Breast epithelium (tissue), 4 donors: ENCODE data around the gene KDM1B. TPM values are rescaled to one million over a fixed set of nuclear protein-coding genes. Genes with fewer than 3 reads are reported as not detected.
A peak's percentile ranks its signal among the peaks of the same experiment; 100 is the strongest.
"Not testable (repeated sequence)": the region's sequence is repeated elsewhere in the genome, so short reads cannot be mapped to it uniquely, and the experiment has no call there.

ENCODE experiments used
- DNase-seq, 2 donors: peaks; one replicate each; pipeline ENCODE4 v3.0.0-alpha.2; 2019; ENCODE audit warnings: low spot score in 2 of 2
- H3K27ac ChIP-seq, 2 donors: fragments of 200-600 bp; sonication (generic) in 1 of 2; one replicate each; pipeline ENCODE4 v1.5.1; 2016 to 2019; ENCODE audit warnings: mild to moderate bottlenecking in 1 of 2
- H3K27me3 ChIP-seq, 2 donors: fragments of 200-600 bp; sonication (generic) in 1 of 2; one replicate each; pipeline versions ENCODE4 v1.5.1 to v1.6.0; 2017 to 2019; ENCODE audit warnings: control low read depth in 1 of 2, mild to moderate bottlenecking in 1 of 2
- H3K36me3 ChIP-seq: fragments of 200-600 bp; one replicate; pipeline ENCODE4 v1.5.1; 2019
- H3K4me1 ChIP-seq, 2 donors: fragments of 200-600 bp; sonication (generic); one replicate each; pipeline ENCODE4 v1.5.1; 2016 to 2019; ENCODE audit warnings: control low read depth in 1 of 2
- H3K4me3 ChIP-seq, 3 donors: fragments of 200-600 bp; sonication (generic); 1 replicate in 2 of 3; 2 replicates in 1 of 3; pipeline ENCODE4 v1.5.1; 2016 to 2019; ENCODE audit warnings: mild to moderate bottlenecking in 3 of 3, moderate library complexity in 2 of 3
- H3K9me3 ChIP-seq, 2 donors: fragments of 200-600 bp; sonication (generic) in 1 of 2; one replicate each; pipeline ENCODE4 v1.5.1; 2016 to 2019; ENCODE audit warnings: control low read depth in 1 of 2
- POLR2A ChIP-seq: fragments of 450-650 bp; IDR thresholded peaks from one replicate; pipeline ENCODE4 v1.6.1; 2016; ENCODE audit warnings: antibody characterized with exemption, mild to moderate bottlenecking, moderate library complexity
- POLR2AphosphoS5 ChIP-seq, 3 donors: sonication (generic); formaldehyde crosslinking; IDR thresholded peaks; one replicate each; pipeline ENCODE4 v1.6.1; 2017; ENCODE audit warnings: antibody characterized with exemption in 3 of 3
- intact Hi-C: fragments of 100-400 bp; cut with DNase I; formaldehyde crosslinking; loops from one replicate; pipeline ENCODE4 v1.15.1; 2023; ENCODE audit warnings: low total_unique reads
- total RNA-seq, 3 donors: library from RNA; depleted of rRNA; stranded (reverse); fragments of >200 nt; gene quantifications; one replicate each; pipeline ENCODE4 v1.1.0, GENCODE V29; 2016
- TF ChIP-seq, protein P1 (sequence below), 3 donors: fragments of 450-650 bp; IDR thresholded peaks; one replicate each; pipeline ENCODE4 v1.5.1; 2016 to 2017; ENCODE audit warnings: antibody characterized with exemption in 3 of 3, mild to moderate bottlenecking in 3 of 3, moderate library complexity in 3 of 3

The KDM1B gene
- total RNA-seq, 3 donors from 2014 or later: 14.4 to 18.6 (median 16.2) TPM

DNA sequence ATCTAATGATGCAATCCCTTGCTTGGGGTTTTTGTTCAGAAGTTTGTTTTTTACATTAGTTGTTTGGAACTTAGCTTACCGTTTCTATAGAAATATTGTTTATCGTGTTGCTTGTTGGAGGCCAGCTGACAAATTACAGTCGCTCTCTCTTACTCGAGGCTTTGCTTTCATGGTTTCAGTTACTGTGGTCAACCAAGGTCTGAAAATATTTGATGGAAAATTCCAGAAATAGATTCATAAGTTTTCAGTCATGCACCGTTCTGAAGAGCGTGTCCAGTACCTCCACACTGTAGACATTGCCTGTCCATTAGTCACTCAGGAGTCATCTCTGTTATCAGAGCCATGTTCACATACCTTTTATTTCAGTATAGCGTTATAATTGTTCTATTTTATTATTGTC, 61.2 kb downstream of the KDM1B start:
- no peak overlapping the region for H3K4me3 ChIP-seq
- TF ChIP-seq, protein P1, sequence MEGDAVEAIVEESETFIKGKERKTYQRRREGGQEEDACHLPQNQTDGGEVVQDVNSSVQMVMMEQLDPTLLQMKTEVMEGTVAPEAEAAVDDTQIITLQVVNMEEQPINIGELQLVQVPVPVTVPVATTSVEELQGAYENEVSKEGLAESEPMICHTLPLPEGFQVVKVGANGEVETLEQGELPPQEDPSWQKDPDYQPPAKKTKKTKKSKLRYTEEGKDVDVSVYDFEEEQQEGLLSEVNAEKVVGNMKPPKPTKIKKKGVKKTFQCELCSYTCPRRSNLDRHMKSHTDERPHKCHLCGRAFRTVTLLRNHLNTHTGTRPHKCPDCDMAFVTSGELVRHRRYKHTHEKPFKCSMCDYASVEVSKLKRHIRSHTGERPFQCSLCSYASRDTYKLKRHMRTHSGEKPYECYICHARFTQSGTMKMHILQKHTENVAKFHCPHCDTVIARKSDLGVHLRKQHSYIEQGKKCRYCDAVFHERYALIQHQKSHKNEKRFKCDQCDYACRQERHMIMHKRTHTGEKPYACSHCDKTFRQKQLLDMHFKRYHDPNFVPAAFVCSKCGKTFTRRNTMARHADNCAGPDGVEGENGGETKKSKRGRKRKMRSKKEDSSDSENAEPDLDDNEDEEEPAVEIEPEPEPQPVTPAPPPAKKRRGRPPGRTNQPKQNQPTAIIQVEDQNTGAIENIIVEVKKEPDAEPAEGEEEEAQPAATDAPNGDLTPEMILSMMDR (IDR thresholded peaks at IDR 0.05): no peak
- TF ChIP-seq POLR2AphosphoS5 (IDR thresholded peaks at IDR 0.05): no peak
- no peak for TF ChIP-seq POLR2A
- no peaks in the 10 kb centered on the region for H3K9me3 ChIP-seq
- intact Hi-C loops: no loop called here
- no peak overlapping the region for H3K27ac ChIP-seq
- no peak for DNase-seq
- H3K27me3 ChIP-seq: no peaks in the 10 kb centered on the region
- no peaks in the 10 kb centered on the region for H3K4me1 ChIP-seq
- H3K36me3 ChIP-seq: peaks cover 5% of the 10 kb centered on the region

GRCh38 chr6:18218233-18218632, 63.0 kb downstream of the KDM1B start:
- Histone ChIP-seq H3K9me3 (no peaks in the 10 kb centered on the region), H3K36me3 (peaks cover 5% of the 10 kb centered on the region), H3K27ac (no peak overlapping the region), H3K4me3 (no peak overlapping the region), H3K4me1 (no peaks in the 10 kb centered on the region), H3K27me3 (no peaks in the 10 kb centered on the region)
- intact Hi-C loops: no loop called here
- DNase-seq: no peak
- TF ChIP-seq POLR2AphosphoS5 (IDR thresholded peaks at IDR 0.05) (no peak), POLR2A (no peak)
- TF ChIP-seq, protein P1 (IDR thresholded peaks at IDR 0.05): no peak

- H3K27me3 ChIP-seq: no peaks in the 10 kb centered on the region
- DNase-seq: no peak
- intact Hi-C loops: no loop called here
- no peak overlapping the region for H3K27ac ChIP-seq
- H3K9me3 ChIP-seq: no peaks in the 10 kb centered on the region
- H3K36me3 ChIP-seq: peaks cover 5% of the 10 kb centered on the region
- TF ChIP-seq POLR2AphosphoS5 (IDR thresholded peaks at IDR 0.05) (no peak), POLR2A (no peak)
- TF ChIP-seq, protein P1 (IDR thresholded peaks at IDR 0.05): no peak
- H3K4me1 ChIP-seq: no peaks in the 10 kb centered on the region
- no peak overlapping the region for H3K4me3 ChIP-seq
Observed at GRCh38 chr6:18219591-18219990, 64.4 kb downstream of the KDM1B start.

DNA sequence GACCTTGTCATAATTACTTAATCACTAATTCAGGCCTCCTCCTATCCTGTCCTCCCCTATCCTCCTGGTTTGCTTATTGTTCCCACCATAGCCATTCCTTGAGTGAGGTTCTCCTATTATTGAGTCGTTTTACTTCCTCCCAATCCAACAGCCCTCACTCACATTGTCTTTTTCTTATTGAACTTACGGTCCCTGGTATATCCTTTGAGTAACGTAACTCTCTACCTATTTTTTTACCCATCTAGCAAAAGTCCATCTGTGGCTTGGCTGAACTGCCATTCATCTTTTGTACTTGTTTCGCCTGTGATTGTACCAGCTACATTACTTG, 66.0 kb downstream of the KDM1B start:
- TF ChIP-seq POLR2AphosphoS5 (IDR thresholded peaks at IDR 0.05) (no peak), POLR2A (no peak)
- TF ChIP-seq, protein P1 (IDR thresholded peaks at IDR 0.05): no peak
- H3K27ac ChIP-seq: no peak overlapping the region
- intact Hi-C loops: no loop called here
- no peaks in the 10 kb centered on the region for H3K9me3 ChIP-seq
- DNase-seq: no peak
- no peaks in the 10 kb centered on the region for H3K4me1 ChIP-seq
- H3K4me3 ChIP-seq: no peak overlapping the region
- H3K27me3 ChIP-seq: no peaks in the 10 kb centered on the region
- peaks cover 5% of the 10 kb centered on the region for H3K36me3 ChIP-seq

- H3K27me3 ChIP-seq, H3K4me1 ChIP-seq, H3K4me3 ChIP-seq, intact Hi-C loops, H3K36me3 ChIP-seq: not testable (repeated sequence)
- DNase-seq: peak in 1 of 2 donors; percentile 69
- peak overlapping the region in 1 of 2 donors; percentile 40 for H3K27ac ChIP-seq
- peaks cover 21% of the 10 kb centered on the region in 2 donors for H3K9me3 ChIP-seq
Observed at GRCh38 chr6:18226451-18227105, 71.4 kb downstream of the KDM1B start.

DNA sequence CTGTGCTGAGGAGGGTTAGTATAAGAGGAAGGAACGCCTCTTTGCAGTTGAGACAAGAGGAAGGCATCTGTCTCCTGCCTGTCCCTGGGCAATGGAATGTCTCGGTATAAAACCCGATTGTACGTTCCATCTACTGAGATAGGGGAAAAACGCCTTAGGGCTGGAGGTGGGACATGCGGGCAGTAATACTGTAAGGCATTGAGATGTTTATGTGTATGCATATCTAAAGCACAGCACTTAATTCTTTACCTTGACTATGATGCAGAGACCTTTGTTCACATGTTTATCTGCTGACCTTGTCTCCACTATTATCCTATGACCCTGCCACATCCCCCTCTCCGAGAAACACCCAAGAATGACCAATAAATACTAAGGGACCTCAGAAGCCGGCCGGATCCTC, 71.9 kb downstream of the KDM1B start:
- H3K4me1 ChIP-seq, intact Hi-C loops, H3K27me3 ChIP-seq, H3K36me3 ChIP-seq, H3K4me3 ChIP-seq, DNase-seq: not testable (repeated sequence)
- Histone ChIP-seq H3K27ac (peak overlapping the region in 1 of 2 donors; percentile 40), H3K9me3 (peaks cover 21 to 27% of the 10 kb centered on the region in 2 donors)

GRCh38 chr6:18228590-18228989, 73.4 kb downstream of the KDM1B start:
- H3K27me3 ChIP-seq, H3K4me1 ChIP-seq, H3K4me3 ChIP-seq, H3K36me3 ChIP-seq, intact Hi-C loops, H3K27ac ChIP-seq, DNase-seq: not testable (repeated sequence)
- H3K9me3 ChIP-seq: peaks cover 21 to 28% of the 10 kb centered on the region in 2 donors

- DNase-seq: not testable (repeated sequence)
Observed at GRCh38 chr6:18231856-18232255, 76.6 kb downstream of the KDM1B start.

GRCh38 chr6:18233770-18234169, 78.5 kb downstream of the KDM1B start:
- H3K36me3 ChIP-seq: not testable (repeated sequence)

More at GRCh38 chr6:18231856-18232255, 76.6 kb downstream of the KDM1B start:
- H3K4me1 ChIP-seq, H3K27ac ChIP-seq, H3K4me3 ChIP-seq, intact Hi-C loops, H3K36me3 ChIP-seq, H3K27me3 ChIP-seq: not testable (repeated sequence)
- peaks cover 21 to 28% of the 10 kb centered on the region in 2 donors for H3K9me3 ChIP-seq

More at GRCh38 chr6:18233770-18234169, 78.5 kb downstream of the KDM1B start:
- H3K4me3 ChIP-seq, DNase-seq, intact Hi-C loops, H3K4me1 ChIP-seq, H3K27me3 ChIP-seq, H3K27ac ChIP-seq: not testable (repeated sequence)
- H3K9me3 ChIP-seq: peaks cover 14 to 21% of the 10 kb centered on the region in 2 donors
